Fibroblast of lung (primary cell): ENCODE results near the gene GPC6.

ENCODE experiments used
- EZH2 ChIP-seq: IDR thresholded peaks from 2 replicates; pipeline ENCODE4 v1.5.1; 2012; ENCODE audit warnings: low read length, control low read depth, mild to moderate bottlenecking; ENCODE audit errors: missing control alignments
- TF ChIP-seq, protein P1 (sequence below), 2 donors: IDR thresholded peaks in 1 of 2; conservative IDR thresholded peaks in 1 of 2; 1 replicate in 1 of 2; 2 replicates in 1 of 2; pipeline ENCODE4 v1.5.1; 2011 to 2012; ENCODE audit warnings: low read length in 2 of 2, control low read depth in 1 of 2, inconsistent platforms in 1 of 2, low read depth in 1 of 2, mild to moderate bottlenecking in 1 of 2

DNA sequence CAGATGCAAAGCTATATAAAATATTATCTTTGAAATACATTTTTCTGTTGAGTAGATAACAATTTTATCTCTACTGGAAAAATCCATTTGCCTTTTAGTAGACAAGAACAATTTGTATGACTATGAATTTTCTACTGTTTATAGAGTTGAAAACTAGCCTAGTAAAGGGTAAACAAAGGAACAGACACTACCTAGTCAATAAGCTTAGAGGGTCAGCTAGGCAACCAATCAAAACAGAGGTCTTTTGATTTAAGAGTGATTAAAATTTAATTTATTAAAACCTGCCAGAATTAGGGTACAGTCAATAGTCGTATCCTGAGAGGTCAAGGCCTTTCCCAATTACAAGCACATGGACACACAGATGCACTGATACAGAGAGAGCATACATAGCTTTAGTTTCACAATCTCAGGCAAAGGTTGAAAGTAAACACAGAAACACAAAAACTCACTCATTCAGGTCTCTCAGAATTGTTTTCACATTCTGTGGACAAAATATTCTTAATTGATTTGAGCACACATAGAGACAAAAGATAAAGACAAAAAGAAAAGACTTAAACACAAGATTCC is 24.5 kb upstream of the GPC6 start:
- TF ChIP-seq, protein P1, sequence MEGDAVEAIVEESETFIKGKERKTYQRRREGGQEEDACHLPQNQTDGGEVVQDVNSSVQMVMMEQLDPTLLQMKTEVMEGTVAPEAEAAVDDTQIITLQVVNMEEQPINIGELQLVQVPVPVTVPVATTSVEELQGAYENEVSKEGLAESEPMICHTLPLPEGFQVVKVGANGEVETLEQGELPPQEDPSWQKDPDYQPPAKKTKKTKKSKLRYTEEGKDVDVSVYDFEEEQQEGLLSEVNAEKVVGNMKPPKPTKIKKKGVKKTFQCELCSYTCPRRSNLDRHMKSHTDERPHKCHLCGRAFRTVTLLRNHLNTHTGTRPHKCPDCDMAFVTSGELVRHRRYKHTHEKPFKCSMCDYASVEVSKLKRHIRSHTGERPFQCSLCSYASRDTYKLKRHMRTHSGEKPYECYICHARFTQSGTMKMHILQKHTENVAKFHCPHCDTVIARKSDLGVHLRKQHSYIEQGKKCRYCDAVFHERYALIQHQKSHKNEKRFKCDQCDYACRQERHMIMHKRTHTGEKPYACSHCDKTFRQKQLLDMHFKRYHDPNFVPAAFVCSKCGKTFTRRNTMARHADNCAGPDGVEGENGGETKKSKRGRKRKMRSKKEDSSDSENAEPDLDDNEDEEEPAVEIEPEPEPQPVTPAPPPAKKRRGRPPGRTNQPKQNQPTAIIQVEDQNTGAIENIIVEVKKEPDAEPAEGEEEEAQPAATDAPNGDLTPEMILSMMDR (conservative IDR thresholded peaks at IDR 0.05 in 1 of 2, IDR thresholded peaks at IDR 0.05 in 1 of 2; ENCODE audit: low read depth in 1 of 2, low read length in 2 of 2), result no peak
- TF ChIP-seq EZH2, result no peak
